Measurements from ENCODE around the gene BTBD17. TPM values are rescaled to one million over a fixed set of nuclear protein-coding genes. Genes with fewer than 3 reads are reported as not detected.
A peak's percentile ranks its signal among the peaks of the same experiment; 100 is the strongest.

Gene BTBD17
- total and polyA plus RNA-seq, 4 donors = 9.4 to 31.0 (median 17.7) TPM

DNA sequence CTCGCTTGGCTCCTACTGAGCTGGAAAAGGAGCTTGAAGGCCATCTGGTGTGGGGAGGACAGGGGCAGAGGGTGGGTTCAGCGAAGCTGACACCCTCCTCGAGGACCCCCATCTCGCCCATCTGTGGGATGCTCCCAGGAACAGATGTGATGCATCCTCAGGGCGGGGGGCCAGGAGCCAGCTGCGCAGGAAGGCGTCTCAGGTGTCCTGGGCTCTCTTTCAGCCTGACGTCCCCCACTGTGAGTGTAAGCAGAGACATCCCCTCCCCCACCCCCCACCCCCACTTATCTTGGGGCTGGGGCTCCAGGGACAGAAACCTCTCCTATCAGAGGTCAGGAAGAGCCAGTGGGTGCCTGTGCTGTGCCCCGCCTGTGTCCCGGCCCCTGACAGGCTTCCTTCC lies 19.4 kb downstream of the BTBD17 start:
- Histone ChIP-seq H3K4me1 (ENCODE audit: control insufficient read depth, insufficient read depth, low read length) (peaks cover 33% of the 10 kb centered on the region), H3K27ac (ENCODE audit: low read depth, low read length) (no peak overlapping the region), H3K4me3 (ENCODE audit: low read depth, low read length) (no peak overlapping the region), H3K27me3 (ENCODE audit: control insufficient read depth, insufficient read depth, low read length) (no peaks in the 10 kb centered on the region), H3K36me3 (ENCODE audit: control insufficient read depth, insufficient read depth, low read length) (peaks cover 2% of the 10 kb centered on the region), H3K9me3 (ENCODE audit: control insufficient read depth, insufficient read depth, low read length) (no peaks in the 10 kb centered on the region)
- 73% methylated on average over 9 of the region's 10 CpGs for WGBS (ENCODE audit: insufficient coverage)
- no peak for DNase-seq (ENCODE audit: low read depth in 4 of 6, low spot score in 6 of 6)

DNA sequence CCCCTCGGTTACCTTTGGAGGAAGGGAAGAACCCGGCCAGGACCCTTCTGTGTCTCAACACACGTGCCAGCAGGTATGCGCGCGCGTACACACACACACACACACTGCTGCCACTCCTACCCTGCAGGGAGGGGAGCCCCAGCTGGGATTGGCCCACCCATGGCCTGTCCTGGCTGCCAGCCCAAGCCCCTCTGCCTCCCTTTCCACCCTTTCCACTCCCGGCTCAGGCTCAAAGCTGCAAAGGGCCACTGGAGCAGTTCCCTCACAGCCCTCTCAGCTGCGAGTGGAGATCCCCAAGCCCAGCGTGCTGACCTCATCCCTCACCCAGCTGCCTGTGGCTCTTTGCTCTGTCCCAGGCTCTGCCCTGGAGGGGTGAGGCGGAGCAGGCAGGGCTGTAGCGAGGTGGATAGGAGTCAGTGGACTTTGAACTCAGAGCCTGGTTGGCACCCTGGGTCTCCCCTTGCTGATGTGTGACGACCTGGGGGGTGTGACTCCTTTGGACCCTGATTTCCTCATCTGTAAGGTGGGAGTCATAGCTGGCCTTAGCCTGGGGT lies 21.1 kb downstream of the BTBD17 start:
- H3K27ac ChIP-seq (ENCODE audit: low read depth, low read length) = no peak overlapping the region
- H3K9me3 ChIP-seq (ENCODE audit: control insufficient read depth, insufficient read depth, low read length) = no peaks in the 10 kb centered on the region
- no peak overlapping the region for H3K4me3 ChIP-seq (ENCODE audit: low read depth, low read length)
- H3K36me3 ChIP-seq (ENCODE audit: control insufficient read depth, insufficient read depth, low read length) = peaks cover 2% of the 10 kb centered on the region
- peak in 1 of 6 donors; percentile 25 for DNase-seq (ENCODE audit: low read depth in 4 of 6, low spot score in 6 of 6)
- no peaks in the 10 kb centered on the region for H3K27me3 ChIP-seq (ENCODE audit: control insufficient read depth, insufficient read depth, low read length)
- peaks cover 43% of the 10 kb centered on the region for H3K4me1 ChIP-seq (ENCODE audit: control insufficient read depth, insufficient read depth, low read length)
- WGBS (ENCODE audit: insufficient coverage) = 65% methylated on average over 7 of the region's 13 CpGs

GRCh38 chr17:74339537-74340195 lies 22.0 kb downstream of the BTBD17 start:
- DNase-seq (ENCODE audit: low read depth in 4 of 6, low spot score in 6 of 6) = no peak

GRCh38 chr17:74337834-74338500 lies 23.7 kb downstream of the BTBD17 start:
- Histone ChIP-seq H3K4me3 (ENCODE audit: low read depth, low read length) (no peak overlapping the region), H3K9me3 (ENCODE audit: control insufficient read depth, insufficient read depth, low read length) (no peaks in the 10 kb centered on the region), H3K27me3 (ENCODE audit: control insufficient read depth, insufficient read depth, low read length) (no peaks in the 10 kb centered on the region), H3K27ac (ENCODE audit: low read depth, low read length) (no peak overlapping the region), H3K36me3 (ENCODE audit: control insufficient read depth, insufficient read depth, low read length) (peaks cover 2% of the 10 kb centered on the region), H3K4me1 (ENCODE audit: control insufficient read depth, insufficient read depth, low read length) (peaks cover 47% of the 10 kb centered on the region)
- peak in 2 of 6 donors; percentile 54 to 57 for DNase-seq (ENCODE audit: low read depth in 4 of 6, low spot score in 6 of 6)
- 38% methylated on average over 9 of the region's 12 CpGs for WGBS (ENCODE audit: insufficient coverage)

More at GRCh38 chr17:74339537-74340195, 22.0 kb downstream of the BTBD17 start:
- Histone ChIP-seq H3K9me3 (ENCODE audit: control insufficient read depth, insufficient read depth, low read length) (no peaks in the 10 kb centered on the region), H3K4me1 (ENCODE audit: control insufficient read depth, insufficient read depth, low read length) (peaks cover 47% of the 10 kb centered on the region), H3K27me3 (ENCODE audit: control insufficient read depth, insufficient read depth, low read length) (no peaks in the 10 kb centered on the region), H3K4me3 (ENCODE audit: low read depth, low read length) (no peak overlapping the region), H3K36me3 (ENCODE audit: control insufficient read depth, insufficient read depth, low read length) (peaks cover 2% of the 10 kb centered on the region), H3K27ac (ENCODE audit: low read depth, low read length) (no peak overlapping the region)
- 86% methylated on average over 13 of the region's 19 CpGs for WGBS (ENCODE audit: insufficient coverage)

GRCh38 chr17:74336307-74336706 lies 25.4 kb downstream of the BTBD17 start:
- DNase-seq (ENCODE audit: low read depth in 4 of 6, low spot score in 6 of 6) = no peak
- Histone ChIP-seq H3K27me3 (ENCODE audit: control insufficient read depth, insufficient read depth, low read length) (no peaks in the 10 kb centered on the region), H3K27ac (ENCODE audit: low read depth, low read length) (no peak overlapping the region), H3K9me3 (ENCODE audit: control insufficient read depth, insufficient read depth, low read length) (no peaks in the 10 kb centered on the region), H3K4me1 (ENCODE audit: control insufficient read depth, insufficient read depth, low read length) (peaks cover 47% of the 10 kb centered on the region), H3K36me3 (ENCODE audit: control insufficient read depth, insufficient read depth, low read length) (peaks cover 2% of the 10 kb centered on the region), H3K4me3 (ENCODE audit: low read depth, low read length) (no peak overlapping the region)
- 97% methylated on average over 5 of the region's 7 CpGs for WGBS (ENCODE audit: insufficient coverage)

DNA sequence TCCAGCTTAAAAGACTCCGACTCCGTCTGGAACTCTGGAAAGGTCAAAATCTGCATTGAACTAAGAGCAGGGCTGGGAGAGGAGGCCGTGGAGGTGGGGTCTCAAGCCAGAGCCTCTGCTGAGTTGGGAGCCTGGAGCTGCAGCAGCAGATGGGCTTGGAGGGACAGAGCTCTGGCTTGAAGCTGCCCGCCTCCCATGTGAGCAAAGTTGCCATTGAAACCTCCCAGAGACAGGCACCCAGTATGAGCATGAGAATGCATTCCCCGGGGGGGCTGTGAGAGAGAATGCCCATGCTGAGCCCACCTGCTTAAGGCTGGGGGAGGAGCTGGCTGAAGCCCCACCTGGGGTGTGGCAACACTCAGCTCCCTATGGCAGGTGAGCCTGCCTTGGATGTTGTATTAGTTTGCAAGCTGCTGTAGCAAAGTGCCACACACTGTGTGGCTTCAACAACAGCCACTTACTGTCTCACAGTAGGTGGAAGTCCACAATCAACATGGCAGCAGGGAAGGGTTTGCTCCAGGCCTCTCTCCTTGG lies 26.1 kb downstream of the BTBD17 start:
- peaks cover 45% of the 10 kb centered on the region for H3K4me1 ChIP-seq (ENCODE audit: control insufficient read depth, insufficient read depth, low read length)
- no peaks in the 10 kb centered on the region for H3K27me3 ChIP-seq (ENCODE audit: control insufficient read depth, insufficient read depth, low read length)
- 71% methylated on average over 4 of the region's 5 CpGs for WGBS (ENCODE audit: insufficient coverage)
- peaks cover 2% of the 10 kb centered on the region for H3K36me3 ChIP-seq (ENCODE audit: control insufficient read depth, insufficient read depth, low read length)
- no peak overlapping the region for H3K27ac ChIP-seq (ENCODE audit: low read depth, low read length)
- DNase-seq (ENCODE audit: low read depth in 4 of 6, low spot score in 6 of 6) = no peak
- H3K9me3 ChIP-seq (ENCODE audit: control insufficient read depth, insufficient read depth, low read length) = no peaks in the 10 kb centered on the region
- H3K4me3 ChIP-seq (ENCODE audit: low read depth, low read length) = no peak overlapping the region

DNA sequence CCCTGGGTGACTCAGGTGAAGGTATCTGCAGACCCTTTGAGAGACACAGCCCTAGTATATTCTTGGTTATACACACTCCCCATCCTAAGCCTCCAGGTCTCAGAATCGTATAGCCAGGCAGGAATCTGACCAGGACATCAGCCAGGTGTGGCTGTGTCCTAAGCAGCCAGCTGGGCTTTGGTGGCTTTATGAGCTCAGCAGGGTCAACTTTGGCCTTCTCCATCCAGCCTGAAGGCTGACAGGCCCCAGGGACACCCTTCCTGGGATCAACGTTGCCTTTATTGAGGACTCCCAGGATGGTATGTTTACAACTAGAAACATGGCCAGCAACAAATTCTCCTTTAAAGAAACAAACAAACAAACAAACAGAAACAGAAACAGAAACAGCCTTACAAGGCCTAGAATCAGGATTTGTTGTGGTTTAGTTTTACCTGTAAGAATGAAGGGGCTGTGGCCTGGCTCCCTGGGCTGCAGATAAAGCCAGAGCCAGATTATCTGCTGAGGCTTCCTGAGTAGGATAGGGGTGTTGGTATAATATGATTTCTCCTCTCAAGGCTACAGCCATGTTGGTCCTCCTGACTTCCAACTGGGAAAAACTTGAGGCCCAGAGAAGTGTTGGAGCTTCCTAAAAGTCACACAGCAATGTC lies 27.2 kb downstream of the BTBD17 start:
- WGBS (ENCODE audit: insufficient coverage) = 100% methylated on average over 1 of the region's 2 CpGs
- Histone ChIP-seq H3K9me3 (ENCODE audit: control insufficient read depth, insufficient read depth, low read length) (no peaks in the 10 kb centered on the region), H3K36me3 (ENCODE audit: control insufficient read depth, insufficient read depth, low read length) (peaks cover under 1% of the 10 kb centered on the region), H3K4me3 (ENCODE audit: low read depth, low read length) (no peak overlapping the region), H3K27me3 (ENCODE audit: control insufficient read depth, insufficient read depth, low read length) (no peaks in the 10 kb centered on the region), H3K27ac (ENCODE audit: low read depth, low read length) (no peak overlapping the region), H3K4me1 (ENCODE audit: control insufficient read depth, insufficient read depth, low read length) (peaks cover 39% of the 10 kb centered on the region)
- DNase-seq (ENCODE audit: low read depth in 4 of 6, low spot score in 6 of 6) = no peak

GRCh38 chr17:74332763-74333283 lies 28.8 kb downstream of the BTBD17 start:
- Histone ChIP-seq H3K9me3 (ENCODE audit: control insufficient read depth, insufficient read depth, low read length) (no peaks in the 10 kb centered on the region), H3K27me3 (ENCODE audit: control insufficient read depth, insufficient read depth, low read length) (no peaks in the 10 kb centered on the region), H3K27ac (ENCODE audit: low read depth, low read length) (no peak overlapping the region), H3K4me3 (ENCODE audit: low read depth, low read length) (no peak overlapping the region), H3K4me1 (ENCODE audit: control insufficient read depth, insufficient read depth, low read length) (peaks cover 27% of the 10 kb centered on the region), H3K36me3 (ENCODE audit: control insufficient read depth, insufficient read depth, low read length) (no peaks in the 10 kb centered on the region)
- WGBS (ENCODE audit: insufficient coverage) = 48% methylated on average over 8 of the region's 11 CpGs
- no peak for DNase-seq (ENCODE audit: low read depth in 4 of 6, low spot score in 6 of 6)

- Histone ChIP-seq H3K27ac (ENCODE audit: low read depth, low read length) (no peak overlapping the region), H3K9me3 (ENCODE audit: control insufficient read depth, insufficient read depth, low read length) (no peaks in the 10 kb centered on the region), H3K27me3 (ENCODE audit: control insufficient read depth, insufficient read depth, low read length) (no peaks in the 10 kb centered on the region), H3K4me3 (ENCODE audit: low read depth, low read length) (no peak overlapping the region), H3K4me1 (ENCODE audit: control insufficient read depth, insufficient read depth, low read length) (peaks cover 21% of the 10 kb centered on the region), H3K36me3 (ENCODE audit: control insufficient read depth, insufficient read depth, low read length) (no peaks in the 10 kb centered on the region)
- 65% methylated on average over 4 of the region's 7 CpGs for WGBS (ENCODE audit: insufficient coverage)
- DNase-seq (ENCODE audit: low read depth in 4 of 6, low spot score in 6 of 6) = no peak
Observed at GRCh38 chr17:74332017-74332650, 29.5 kb downstream of the BTBD17 start.
